Measurements from ENCODE around the gene CPNE2.

DNA sequence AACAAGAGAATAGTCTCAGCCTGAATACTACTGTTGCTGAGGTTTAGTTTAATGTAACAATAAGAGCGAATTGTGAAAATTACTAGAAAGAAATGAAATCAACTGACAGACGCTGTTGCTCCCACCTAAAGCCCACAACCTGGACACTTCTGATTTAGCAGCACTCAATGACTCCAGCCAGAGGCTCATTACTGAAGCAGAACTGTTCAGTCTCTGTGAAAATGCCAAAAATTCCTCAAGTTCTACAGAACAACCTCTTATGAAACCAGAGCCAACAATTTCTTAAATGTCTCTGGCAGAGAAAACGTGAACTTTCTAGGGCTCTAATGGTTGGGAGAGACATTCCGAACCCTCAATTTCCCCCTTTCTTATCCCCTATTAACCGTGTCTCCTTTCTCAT is 83.5 kb downstream of the CPNE2 start:
- no peak for TF ChIP-seq GATA2 (IDR thresholded peaks at IDR 0.05; ENCODE audit: low read depth, low read length)
- TF ChIP-seq GATA3 (IDR thresholded peaks at IDR 0.05; ENCODE audit: low read depth, low read length): no peak

All from SH-SY5Y (cell line).